T-helper 2 cell (primary cell): ENCODE data around the gene IL17REL.
A peak's percentile ranks its signal among the peaks of the same experiment; 100 is the strongest.

ENCODE experiments used
- DNase-seq, 5 experiments: peaks; one replicate each; pipeline versions ENCODE4 v3.0.0 to v3.0.0-alpha.2; 2012 to 2022

The IL17REL gene

GRCh38 chr22:49966774-49967705, 45.5 kb downstream of the IL17REL start:
- DNase-seq = peak in 2 of 5 experiments; percentile 0 to 9

- DNase-seq = peak in 1 of 5 experiments; percentile 0
Measured at GRCh38 chr22:49966041-49966773, 46.4 kb downstream of the IL17REL start.

GRCh38 chr22:49965091-49966040, 47.2 kb downstream of the IL17REL start:
- peak in 2 of 5 experiments; percentile 0 to 8 for DNase-seq

- DNase-seq = peak; percentile 0 to 59 (median 48)
Measured at GRCh38 chr22:49964136-49965090, 48.2 kb downstream of the IL17REL start.

GRCh38 chr22:49963647-49964026, 48.9 kb downstream of the IL17REL start:
- no peak for DNase-seq

- peak in 1 of 5 experiments; percentile 8 for DNase-seq
Measured at GRCh38 chr22:49962751-49963646, 49.6 kb downstream of the IL17REL start.

GRCh38 chr22:49962012-49962750, 50.4 kb downstream of the IL17REL start:
- DNase-seq = peak; percentile 69 to 92 (median 80)

GRCh38 chr22:49961601-49962011, 51.0 kb downstream of the IL17REL start:
- DNase-seq = peak in 2 of 5 experiments; percentile 29 to 60

- peak in 4 of 5 experiments; percentile 8 to 66 (median 30) for DNase-seq
Measured at GRCh38 chr22:49961005-49961600, 51.5 kb downstream of the IL17REL start.

GRCh38 chr22:49960159-49961004, 52.2 kb downstream of the IL17REL start, which contains the start of gene PIM3:
Gene PIM3 (plus strand): TSS chr22:49960772. CDS start chr22:49960948, 176 bp downstream.
- peak; percentile 79 to 98 (median 87) for DNase-seq

- DNase-seq = peak in 1 of 5 experiments; percentile 45
Measured at GRCh38 chr22:49959782-49960158, 52.8 kb downstream of the IL17REL start.

GRCh38 chr22:49958931-49959781, 53.4 kb downstream of the IL17REL start:
- no peak for DNase-seq

- DNase-seq = no peak
Measured at GRCh38 chr22:49958366-49958921, 54.1 kb downstream of the IL17REL start.

- DNase-seq = no peak
Measured at GRCh38 chr22:49957826-49958365, 54.7 kb downstream of the IL17REL start.

- no peak for DNase-seq
Measured at GRCh38 chr22:49956914-49957825, 55.4 kb downstream of the IL17REL start.
